Measurements from ENCODE around the gene NRXN2. TPM values are rescaled to one million over a fixed set of nuclear protein-coding genes. Genes with fewer than 3 reads are reported as not detected.
"Not testable (repeated sequence)": the region's sequence is repeated elsewhere in the genome, so short reads cannot be mapped to it uniquely, and the experiment has no call there.

The NRXN2 gene
- total RNA-seq, 1 donor from 2014 or later = 13.8 TPM

DNA sequence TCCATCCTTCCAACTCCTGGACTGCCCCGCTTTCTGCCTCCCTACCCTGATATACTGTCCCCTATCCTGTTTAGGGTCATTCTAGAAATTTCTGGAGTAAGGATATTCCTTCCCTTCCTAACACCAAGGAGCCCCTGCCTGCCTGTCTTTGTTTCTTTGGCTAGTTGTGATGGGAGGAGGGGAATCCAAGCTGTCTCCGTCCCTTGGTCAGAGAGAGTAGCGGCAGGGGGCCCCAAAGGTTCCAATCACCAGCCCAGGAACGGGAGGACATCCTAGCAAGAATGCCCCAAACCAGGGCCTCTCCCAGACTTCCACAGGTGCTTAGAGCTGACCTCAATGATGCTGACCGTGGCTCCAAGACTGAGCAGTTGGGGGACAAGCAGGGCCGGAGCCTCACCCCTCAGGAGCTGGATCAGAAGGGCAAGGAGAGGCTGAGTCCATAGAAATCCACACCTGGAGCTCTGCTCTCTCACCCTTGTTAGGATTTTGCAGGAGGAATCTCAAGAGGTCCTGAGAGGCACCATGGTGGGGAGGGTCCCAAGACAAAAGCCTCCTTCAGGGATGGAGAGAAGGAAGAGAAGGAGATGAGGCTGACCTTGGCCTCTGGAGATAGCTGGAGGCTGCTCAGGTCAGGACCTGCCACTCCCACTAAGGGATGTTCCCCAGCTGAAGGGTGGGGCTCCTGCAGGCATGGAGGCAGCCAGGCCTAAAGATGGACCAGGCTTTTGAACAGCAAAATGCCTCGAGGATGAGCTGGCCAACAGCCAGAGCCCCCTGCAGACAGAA lies 118.3 kb downstream of the NRXN2 start:
- no peak for DNase-seq

DNA sequence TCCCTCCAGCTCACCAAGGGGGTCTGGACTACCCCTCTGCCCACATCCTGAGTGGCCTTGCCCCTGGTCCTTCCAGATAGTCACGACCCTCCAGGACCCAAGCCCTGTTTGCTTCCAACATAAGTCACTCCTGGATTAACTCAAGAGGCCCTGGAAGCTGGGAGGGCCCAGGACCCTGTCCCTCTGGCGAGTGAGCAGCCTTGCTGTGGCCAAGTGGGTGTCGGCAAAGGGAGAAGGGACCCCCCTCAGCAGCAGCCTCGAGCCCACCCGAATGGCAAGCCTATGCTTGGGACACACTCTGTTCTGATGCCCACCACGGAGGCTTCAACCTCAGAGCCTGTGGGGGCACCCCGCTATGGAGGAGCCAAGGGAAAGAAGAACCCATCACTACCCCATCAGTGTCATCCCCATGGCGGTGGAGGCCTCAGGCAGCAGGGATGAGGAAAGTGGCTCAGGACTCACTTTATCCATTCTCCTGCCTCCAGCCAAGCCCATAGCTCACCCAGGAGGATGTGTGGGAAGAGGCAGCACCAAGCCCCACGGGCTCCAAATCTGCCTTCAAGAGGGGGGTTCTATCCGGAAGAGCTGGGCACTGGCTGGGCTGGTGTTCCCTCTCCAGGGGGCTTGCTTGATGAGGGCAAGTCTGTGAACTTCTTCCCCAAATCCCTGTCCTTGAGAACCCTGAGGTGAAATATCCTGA lies 119.4 kb downstream of the NRXN2 start:
- DNase-seq = no peak

DNA sequence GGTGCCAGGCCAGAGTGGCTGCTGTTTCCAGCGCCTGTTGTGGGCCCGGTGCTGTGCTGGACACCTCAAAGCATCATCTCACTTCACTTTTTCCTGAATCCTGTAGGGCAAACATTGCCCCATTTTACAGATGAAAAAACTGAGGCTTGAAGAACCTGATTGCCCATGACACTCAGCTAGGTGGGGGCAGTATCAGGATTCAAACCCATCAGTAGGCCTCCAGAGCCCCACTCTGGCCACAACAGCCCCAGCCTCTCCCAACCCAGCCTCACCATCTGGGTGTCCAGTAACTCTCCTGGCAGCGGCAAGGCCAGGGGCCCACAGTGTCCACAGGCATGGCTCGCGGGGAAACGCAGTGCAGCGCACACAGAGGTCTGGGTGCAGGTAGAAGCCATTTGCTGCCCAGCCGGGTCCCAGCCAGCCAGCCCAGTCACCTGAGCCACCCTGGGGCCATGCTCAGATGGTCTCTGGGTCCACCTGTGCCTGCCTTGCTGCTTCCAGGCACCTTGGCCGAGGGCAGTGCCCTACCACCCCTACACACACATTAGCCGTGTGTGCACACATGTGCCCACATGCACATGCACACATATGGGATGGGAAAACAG lies 120.4 kb downstream of the NRXN2 start:
- DNase-seq = no peak

DNA sequence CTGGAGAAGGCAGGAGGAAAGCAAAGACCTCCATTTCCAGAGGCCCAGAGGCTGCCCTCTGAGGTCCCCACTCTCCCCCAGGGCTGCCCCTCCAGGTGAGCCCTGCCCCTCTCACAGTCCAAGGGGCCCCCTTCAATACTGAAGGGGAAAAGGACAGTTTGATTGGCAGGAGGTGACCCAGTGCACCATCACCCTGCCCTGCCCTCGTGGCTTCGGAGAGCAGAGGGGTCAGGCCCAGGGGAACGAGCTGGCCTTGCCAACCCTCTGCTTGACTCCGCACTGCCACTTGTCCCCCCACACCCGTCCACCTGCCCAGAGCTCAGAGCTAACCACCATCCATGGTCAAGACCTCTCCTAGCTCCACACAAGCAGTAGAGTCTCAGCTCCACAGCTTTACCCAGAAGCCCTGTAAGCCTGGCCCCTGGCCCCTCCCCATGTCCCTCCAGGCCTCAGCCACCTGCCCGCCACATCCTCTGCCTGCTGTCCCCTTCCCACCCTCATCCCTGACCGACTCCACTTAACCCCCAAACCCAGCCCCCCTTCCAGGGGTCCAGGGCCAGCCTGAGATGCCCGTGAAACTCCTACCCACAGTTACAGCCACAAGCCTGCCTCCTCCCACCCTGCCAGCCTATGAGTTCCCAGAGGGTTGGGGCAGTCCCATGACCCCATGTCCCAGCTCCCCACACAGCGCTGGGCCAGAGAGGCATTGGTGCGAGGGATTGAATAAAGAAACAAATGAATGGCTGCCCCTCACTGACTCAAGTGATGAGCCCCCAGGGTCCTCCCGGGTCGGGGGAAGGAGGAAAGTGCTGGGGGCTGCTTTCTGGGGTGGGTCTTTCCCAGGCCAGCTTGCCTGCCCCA lies 121.2 kb downstream of the NRXN2 start:
- no peak for DNase-seq

DNA sequence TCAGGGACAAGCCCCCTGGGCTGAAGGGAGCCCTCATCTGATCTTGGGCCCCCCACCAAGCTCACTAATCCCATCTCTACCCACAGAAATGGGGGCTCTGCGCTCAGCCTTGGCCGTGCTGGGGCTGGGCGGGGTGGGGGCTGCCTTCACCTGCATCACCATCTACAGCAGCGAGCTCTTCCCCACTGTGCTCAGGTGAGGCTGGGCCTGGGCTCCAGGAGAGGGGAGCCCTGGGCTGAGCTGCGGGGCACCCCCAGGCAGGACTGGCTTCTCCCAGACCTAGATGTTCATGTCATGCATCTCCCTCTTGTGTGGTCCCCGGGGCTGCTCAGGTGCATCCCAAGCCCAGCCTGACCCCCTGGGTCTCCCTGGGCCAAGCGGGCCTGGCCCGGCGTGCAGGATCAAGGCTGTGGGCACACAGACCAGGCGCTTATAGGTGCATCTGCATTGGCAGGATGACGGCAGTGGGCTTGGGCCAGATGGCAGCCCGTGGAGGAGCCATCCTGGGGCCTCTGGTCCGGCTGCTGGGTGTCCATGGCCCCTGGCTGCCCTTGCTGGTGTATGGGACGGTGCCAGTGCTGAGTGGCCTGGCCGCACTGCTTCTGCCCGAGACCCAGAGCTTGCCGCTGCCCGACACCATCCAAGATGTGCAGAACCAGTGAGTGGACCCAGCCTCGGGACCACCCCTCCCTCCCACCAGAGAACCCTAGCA lies 122.6 kb downstream of the NRXN2 start:
- DNase-seq = no peak

DNA sequence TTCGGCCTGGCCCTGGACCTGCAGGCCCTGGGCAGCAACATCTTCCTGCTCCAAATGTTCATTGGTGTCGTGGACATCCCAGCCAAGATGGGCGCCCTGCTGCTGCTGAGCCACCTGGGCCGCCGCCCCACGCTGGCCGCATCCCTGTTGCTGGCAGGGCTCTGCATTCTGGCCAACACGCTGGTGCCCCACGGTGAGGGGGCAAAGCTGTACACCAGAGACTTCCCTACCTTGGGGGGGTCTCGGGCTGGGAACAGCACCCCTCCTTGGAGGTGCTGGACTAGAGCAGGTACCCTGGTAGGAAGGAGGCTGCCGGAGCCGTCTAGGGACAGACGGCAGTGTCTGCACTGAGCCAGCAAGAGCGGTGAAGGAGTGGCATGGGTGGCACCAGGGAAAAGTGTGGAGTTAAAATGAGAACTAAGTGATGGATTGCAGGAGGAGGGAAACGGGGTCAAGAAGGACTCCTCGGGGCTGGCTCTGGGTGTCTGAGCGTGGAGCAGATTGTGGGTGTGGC lies 123.2 kb downstream of the NRXN2 start:
- no peak for DNase-seq

DNA sequence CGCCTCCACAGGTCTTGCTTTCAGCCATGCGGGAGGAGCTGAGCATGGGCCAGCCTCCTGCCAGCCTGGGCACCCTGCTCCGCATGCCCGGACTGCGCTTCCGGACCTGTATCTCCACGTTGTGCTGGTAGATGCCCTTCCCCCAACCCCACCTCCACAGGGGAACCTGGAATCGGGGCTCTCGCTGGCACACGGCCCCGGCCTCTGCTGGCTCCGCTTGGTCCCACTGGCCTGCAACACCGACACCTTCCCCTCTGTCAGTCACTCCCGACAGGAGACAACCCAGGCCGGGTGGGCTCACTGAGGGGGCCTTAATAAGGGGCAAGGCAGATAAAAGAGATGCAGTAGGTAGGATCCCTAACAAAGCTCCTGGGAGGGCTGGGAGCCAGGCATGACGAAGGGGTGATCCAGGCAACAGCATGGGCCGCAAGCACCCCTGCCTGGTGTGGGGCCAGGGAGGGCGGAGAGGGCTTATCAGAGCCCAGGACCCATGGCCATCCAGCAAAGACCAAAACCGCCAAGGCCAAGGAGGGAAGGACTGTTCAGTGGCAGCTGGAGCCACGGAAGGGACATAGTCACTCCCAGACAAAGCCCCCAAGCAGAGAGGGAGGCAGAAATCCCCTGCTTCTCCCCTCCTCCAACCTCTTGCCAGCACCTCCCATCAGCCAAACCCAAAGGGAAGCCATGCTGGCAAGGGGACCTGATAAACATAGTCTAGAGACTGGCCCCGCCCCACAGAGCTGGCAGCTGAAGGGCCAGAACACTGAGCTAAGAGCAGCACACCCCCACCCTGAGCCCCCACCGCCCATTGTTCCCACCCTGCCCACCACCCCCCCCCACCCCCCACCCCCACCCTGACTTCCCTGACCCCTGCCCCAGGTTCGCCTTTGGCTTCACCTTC lies 124.0 kb downstream of the NRXN2 start:
- DNase-seq = no peak

DNA sequence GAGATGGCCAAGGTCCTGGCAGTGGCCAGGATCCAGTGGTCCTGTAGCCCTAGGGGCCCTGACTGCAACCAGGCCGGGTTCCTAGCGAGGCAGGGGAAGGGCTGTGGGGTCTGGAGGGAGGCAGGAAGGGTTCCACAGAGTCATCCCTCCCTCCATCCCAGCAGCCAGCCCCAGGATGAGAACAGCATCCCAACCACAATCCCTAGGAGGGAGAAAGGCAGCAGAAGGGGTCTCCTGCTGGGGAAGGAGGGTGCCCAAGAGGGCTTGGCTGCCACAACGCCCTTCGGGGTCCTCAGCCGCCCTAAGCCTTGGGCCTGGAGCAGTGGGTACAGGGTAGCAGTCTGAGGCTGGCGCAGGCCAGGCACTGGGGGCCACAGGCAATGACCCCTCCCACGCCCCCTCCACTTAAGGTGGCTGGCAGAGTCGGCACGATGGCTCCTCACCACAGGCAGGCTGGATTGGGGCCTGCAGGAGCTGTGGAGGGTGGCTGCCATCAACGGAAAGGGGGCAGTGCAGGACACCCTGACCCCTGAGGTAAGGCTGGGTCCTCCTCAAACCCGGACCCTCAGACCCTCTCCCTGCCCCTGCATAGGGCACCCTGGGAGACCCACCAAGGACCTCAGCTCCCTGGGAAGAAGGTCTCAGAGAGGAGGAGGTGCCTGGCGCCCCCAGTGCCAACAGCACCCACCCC lies 124.7 kb downstream of the NRXN2 start:
- no peak for DNase-seq

DNA sequence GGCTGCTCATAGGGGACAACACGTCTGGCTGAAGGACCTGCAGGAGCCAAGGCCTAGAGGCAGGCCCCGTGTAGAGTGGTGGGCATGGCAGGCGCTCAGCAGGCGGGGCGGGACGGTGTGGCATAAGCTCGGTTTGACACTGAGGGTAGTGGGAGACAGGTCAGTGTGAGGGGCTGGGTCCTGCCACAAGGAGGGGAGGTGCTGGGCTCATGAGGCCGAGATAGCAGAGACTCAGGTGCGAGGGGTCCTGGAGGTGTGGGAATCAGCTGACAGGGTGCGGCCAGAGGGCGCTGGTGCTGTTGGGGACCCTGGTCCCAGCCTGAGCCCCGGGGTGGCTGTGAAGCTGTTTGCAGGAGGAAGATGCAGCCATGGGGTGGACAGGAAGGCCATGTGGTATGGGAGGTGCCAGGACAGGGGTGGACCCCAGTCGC lies 125.3 kb downstream of the NRXN2 start:
- no peak for DNase-seq

DNA sequence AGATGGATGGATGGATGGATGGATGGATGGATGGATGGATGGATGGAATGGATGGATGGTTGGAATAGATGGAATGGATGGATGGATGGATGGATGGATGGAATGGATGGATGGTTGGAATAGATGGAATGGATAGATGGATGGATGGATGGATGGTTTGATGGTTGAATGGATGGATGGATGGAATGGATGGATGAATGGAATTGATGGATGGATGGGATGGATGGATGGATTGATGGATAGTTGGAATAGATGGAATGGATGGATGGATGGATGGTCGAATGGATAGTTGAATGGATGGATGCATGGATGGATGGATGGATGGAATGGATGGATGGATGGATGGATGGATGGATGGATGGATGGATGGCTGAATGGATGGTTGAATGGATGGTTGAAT lies 127.1 kb downstream of the NRXN2 start:
- not testable (repeated sequence) for DNase-seq

DNA sequence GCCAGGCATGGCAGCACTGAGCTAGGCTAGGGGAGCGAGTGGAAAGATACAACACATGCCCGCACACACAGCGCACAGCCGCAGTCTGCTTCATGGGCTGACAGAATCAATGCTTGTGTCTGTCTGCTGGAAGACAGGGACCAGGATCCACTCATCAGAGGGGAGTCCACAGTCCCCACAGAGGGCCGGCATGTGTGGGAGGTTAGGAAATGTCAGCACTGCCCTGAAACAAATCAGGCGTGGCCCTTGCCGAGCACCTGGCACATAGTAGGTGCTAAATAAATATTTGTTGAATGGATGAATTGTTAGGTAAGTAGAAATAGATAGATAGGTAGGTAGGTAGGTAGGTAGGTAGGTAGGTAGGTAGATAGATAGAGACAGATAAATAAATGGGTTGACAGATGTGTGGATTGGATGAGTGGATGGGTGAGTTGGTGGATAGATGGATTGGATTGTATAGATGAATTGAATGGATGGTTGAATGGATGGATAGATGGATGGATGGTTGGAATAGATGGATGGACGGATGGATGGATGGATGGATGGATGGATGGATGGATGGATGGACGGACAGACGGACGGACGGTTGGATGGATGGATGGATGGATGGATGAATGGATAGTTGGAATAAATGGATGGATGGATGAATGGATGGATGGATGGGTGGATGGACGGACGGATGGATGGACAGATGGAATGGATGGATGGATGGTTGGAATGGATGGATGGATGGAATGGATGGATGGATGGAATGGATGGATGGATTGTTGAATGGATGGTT lies 128.6 kb downstream of the NRXN2 start:
- no peak for DNase-seq

DNA sequence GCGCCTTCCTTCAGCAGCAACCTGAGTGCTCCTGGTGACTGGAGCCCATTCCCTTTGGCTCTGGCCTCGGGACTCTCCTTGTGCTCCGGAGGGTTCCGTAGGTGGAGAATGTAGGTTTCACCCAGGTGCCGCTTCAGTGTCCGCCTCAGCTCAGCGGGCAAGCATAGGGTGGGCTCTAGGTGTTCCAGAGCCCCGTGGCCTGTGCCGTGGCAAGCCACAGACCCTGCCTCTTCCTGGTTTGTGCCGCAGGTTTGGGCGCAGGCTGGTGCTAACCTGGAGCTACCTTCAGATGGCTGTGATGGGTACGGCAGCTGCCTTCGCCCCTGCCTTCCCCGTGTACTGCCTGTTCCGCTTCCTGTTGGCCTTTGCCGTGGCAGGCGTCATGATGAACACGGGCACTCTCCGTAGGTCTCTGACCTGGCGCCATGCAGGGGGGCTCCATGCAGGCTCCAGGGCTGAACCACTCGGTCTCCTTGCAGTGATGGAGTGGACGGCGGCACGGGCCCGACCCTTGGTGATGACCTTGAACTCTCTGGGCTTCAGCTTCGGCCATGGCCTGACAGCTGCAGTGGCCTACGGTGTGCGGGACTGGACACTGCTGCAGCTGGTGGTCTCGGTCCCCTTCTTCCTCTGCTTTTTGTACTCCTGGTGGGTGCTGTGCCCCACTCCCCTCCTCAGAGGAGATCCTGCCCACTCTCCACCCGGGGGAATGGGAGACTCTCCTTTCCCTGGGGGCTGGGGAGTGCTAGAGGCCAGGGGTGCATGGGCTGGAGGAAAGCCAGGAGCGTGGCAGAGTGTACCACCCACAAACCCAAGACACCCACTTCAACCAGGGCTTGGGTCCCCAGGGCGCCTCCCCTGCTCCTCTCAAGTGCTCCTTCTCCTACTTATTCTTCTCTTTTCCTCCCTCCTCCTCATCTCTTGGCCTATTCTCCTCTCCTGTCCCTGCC lies 129.6 kb downstream of the NRXN2 start:
- DNase-seq = no peak

DNA sequence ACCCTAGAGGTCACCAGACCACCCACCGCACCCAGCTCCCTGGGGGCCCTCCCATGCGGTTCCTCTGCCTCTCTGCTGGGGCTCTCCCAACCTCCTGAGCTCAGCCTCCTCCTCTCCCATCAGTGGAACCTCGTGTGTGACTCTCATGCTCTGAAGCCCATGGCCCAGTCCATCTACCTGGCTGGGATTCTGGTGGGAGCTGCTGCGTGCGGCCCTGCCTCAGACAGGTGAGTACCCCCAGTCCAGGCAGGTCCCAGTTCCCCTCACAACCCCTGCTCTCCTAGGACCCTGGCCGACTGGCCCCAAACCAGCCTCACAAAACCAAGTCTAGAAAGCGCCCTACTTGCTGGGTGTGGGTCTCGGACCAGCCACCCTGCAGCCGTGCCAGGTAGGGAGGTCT lies 130.3 kb downstream of the NRXN2 start:
- no peak for DNase-seq

DNA sequence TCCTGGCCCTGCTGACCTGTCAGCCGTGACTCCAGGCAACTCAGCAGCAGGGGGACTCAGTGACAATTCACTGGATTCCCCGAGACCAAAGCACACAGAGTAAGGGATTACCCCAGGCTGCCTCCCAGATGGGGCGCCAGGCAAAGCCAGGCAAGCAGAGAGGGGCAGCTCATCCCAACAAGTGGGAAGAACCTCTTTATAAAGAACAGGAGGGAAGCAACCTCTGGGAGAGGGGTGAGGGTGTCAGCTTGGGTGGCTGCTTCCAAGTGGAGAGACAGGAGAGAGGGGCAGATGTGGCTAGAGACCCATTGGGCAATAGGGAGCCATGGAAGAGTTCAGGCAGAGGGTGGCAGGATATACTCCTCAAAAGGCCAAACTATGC lies 130.8 kb downstream of the NRXN2 start:
- DNase-seq = no peak

DNA sequence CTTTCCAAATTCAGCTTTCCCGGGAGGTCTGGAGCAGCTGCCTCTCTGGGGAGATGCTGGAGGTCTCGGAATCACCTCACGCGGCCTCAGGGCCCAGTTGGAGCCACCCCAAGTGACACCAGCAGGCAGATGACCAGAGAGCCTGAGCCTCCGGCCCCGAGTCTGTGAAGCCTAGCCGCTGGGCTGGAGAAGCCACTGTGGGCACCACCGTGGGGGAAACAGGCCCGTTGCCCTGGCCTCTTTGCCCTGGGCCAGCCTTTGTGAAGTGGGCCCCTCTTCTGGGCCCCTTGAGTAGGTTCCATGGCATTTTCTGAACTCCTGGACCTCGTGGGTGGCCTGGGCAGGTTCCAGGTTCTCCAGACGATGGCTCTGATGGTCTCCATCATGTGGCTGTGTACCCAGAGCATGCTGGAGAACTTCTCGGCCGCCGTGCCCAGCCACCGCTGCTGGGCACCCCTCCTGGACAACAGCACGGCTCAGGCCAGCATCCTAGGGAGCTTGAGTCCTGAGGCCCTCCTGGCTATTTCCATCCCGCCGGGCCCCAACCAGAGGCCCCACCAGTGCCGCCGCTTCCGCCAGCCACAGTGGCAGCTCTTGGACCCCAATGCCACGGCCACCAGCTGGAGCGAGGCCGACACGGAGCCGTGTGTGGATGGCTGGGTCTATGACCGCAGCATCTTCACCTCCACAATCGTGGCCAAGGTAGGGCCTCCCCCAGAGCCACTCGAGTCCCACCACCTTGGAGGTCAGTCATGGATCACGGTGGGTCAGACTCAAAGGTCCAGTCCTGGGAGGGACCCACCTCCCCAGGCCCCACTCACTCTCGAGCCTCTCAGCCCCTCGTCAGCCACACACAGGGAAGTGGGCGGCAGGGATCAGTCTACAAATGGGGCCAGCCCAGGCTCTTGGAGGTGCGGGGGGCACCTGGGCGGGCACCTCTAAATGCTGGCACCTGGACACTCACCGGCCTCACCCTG lies 131.5 kb downstream of the NRXN2 start:
- no peak for DNase-seq

DNA sequence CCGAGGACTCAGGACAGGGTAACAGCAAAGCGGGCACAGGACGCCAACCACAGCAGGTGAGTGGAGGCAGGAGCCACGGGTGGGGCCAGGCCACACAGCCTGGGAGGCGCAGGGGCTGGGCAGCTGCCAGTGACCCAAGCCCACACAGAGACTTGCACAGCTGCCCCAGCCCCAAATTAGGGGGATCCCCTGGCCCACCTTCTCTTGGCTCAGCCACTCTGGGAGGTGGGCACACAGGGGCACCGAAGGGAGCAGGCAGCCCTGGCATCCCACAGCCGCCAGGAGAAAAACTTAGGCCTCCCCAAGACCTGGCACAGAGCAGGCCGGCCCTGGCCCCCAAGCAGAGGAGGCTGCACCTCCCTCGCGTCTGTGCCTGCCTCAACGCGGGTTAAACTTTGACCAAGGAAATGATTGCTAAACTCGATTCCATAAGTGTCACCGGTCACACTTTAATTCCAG lies 132.2 kb downstream of the NRXN2 start, which contains the start of gene SLC22A12:
Gene SLC22A12, plus strand, starts transcription at position 458 of the 459 bp plus-strand sequence. CDS start 337 bp downstream, outside the sequence.
- DNase-seq = no peak
